Ishikawa (cell line): ENCODE results near the gene PROZ.

Experiments used
- EP300 ChIP-seq: IDR thresholded peaks from 2 replicates; pipeline ENCODE4 v1.6.1; 2012; ENCODE audit warnings: borderline replicate concordance
- RAD21 ChIP-seq: IDR thresholded peaks from 2 replicates; pipeline ENCODE4 v1.6.1; 2012; ENCODE audit warnings: low read depth
- TEAD4 ChIP-seq: IDR thresholded peaks from 2 replicates; pipeline ENCODE4 v1.6.1; 2012
- ZBTB7A ChIP-seq: IDR thresholded peaks from 2 replicates; pipeline ENCODE4 v1.6.1; 2012; ENCODE audit warnings: low read depth
- TF ChIP-seq, protein P1 (sequence below): IDR thresholded peaks from 2 replicates; pipeline ENCODE4 v1.6.1; 2012; ENCODE audit warnings: low read depth, mild to moderate bottlenecking

DNA sequence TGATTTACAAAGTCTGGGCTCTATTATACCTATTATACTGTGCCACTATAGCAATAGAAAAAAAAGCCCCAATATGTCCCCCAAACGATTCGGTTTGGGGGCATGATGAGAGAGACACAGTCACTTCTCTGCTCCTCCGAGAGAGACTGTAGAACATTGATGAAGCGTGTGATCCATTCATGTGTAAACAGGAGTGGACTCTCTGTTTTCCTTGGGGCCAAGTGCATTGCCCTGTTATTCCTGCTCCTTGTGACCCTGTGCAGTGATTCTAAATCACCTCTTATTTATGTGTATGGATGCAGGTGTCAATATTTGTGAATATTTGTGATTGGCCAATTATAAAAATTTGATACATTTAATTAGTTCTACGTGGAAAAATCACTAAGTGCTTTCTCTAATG lies 18.9 kb upstream of the PROZ start:
- TF ChIP-seq RAD21: no peak
- TF ChIP-seq TEAD4: no peak
- no peak for TF ChIP-seq EP300
- TF ChIP-seq, protein P1, sequence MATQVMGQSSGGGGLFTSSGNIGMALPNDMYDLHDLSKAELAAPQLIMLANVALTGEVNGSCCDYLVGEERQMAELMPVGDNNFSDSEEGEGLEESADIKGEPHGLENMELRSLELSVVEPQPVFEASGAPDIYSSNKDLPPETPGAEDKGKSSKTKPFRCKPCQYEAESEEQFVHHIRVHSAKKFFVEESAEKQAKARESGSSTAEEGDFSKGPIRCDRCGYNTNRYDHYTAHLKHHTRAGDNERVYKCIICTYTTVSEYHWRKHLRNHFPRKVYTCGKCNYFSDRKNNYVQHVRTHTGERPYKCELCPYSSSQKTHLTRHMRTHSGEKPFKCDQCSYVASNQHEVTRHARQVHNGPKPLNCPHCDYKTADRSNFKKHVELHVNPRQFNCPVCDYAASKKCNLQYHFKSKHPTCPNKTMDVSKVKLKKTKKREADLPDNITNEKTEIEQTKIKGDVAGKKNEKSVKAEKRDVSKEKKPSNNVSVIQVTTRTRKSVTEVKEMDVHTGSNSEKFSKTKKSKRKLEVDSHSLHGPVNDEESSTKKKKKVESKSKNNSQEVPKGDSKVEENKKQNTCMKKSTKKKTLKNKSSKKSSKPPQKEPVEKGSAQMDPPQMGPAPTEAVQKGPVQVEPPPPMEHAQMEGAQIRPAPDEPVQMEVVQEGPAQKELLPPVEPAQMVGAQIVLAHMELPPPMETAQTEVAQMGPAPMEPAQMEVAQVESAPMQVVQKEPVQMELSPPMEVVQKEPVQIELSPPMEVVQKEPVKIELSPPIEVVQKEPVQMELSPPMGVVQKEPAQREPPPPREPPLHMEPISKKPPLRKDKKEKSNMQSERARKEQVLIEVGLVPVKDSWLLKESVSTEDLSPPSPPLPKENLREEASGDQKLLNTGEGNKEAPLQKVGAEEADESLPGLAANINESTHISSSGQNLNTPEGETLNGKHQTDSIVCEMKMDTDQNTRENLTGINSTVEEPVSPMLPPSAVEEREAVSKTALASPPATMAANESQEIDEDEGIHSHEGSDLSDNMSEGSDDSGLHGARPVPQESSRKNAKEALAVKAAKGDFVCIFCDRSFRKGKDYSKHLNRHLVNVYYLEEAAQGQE: no peak
- TF ChIP-seq ZBTB7A: no peak
